Right renal pelvis (tissue), 4 donors: ENCODE results near the gene CAPRIN2. TPM values are rescaled to one million over a fixed set of nuclear protein-coding genes. Genes with fewer than 3 reads are reported as not detected.

Experiments used
- DNase-seq, 4 donors: peaks; one replicate each; pipeline ENCODE4 v3.0.0-alpha.2; 2013; ENCODE audit warnings: low read depth in 4 of 4, low spot score in 3 of 4, missing footprints in 1 of 4
- polyA plus RNA-seq, 4 donors: library from polyadenylated mRNA; unstranded; fragments of 120-200 nt; gene quantifications; one replicate each; pipeline ENCODE4 v1.2.1, GENCODE V29; 2013; ENCODE audit not compliant: insufficient read length in 4 of 4

The CAPRIN2 gene
- polyA plus RNA-seq, 4 donors, result 32.3 to 42.8 (median 36.5) TPM

DNA sequence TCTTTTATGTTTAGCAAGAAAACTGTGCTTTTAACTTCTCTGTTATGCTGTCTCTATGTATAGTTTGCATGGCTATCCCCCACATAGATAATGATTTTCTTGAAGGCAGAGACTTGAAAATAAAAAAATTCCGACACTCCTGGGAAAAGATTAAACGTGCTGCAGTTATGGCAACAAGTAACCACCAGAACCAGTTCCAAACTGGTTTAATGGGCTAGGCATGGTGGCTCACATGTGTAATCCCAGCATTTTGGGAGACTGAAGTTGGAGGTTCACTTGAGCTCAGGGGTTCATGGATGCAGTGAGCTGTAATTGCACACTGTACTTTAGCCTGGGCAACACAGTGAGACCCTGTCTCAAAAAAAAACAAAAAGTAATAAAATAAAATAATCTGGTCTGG is 15.1 kb upstream of the CAPRIN2 start:
- DNase-seq, result no peak

- DNase-seq, result no peak
These were observed 9.5 kb upstream of the CAPRIN2 start for GRCh38 chr12:30764251-30764650.

DNA sequence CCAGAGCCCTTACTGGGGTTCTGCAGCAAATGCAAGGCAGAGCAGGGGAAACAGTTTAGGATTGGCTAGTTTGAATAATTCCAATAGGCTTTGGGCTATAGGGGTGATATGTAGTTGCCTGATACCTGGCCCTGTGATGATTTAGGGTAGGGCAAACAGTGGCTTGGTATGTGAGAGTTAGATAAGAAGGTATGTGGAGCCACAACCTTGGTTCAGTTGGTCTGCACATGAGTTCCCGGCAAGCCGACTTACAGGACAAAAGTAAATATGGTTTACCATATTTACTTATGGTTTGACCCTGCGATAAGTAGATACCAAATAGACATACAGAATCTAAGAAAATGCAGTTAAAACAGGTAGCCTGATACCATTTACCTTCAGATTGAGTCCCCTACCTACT is 8.3 kb upstream of the CAPRIN2 start:
- DNase-seq, result no peak

- DNase-seq, result no peak
These were observed 7.0 kb upstream of the CAPRIN2 start for GRCh38 chr12:30761730-30762129.

DNA sequence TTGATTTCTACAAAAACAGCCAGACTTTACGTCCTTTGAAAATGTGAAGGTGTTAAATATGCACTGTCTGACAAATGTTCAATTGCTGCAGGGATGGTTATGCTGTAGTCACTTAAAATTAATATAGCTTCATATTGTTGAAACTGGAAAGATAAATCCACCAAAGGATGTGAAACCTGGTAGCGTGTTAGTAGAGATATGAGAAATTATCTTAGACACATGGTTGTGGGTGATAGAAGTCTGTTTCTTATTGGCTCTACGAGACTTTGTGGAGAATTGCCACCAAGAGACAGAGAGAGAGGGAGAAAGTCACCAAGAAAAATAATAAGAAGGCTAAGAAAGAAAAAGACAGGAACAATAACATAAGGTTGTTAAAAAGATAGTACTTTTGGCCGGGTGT is 2.6 kb upstream of the CAPRIN2 start:
- no peak for DNase-seq

DNA sequence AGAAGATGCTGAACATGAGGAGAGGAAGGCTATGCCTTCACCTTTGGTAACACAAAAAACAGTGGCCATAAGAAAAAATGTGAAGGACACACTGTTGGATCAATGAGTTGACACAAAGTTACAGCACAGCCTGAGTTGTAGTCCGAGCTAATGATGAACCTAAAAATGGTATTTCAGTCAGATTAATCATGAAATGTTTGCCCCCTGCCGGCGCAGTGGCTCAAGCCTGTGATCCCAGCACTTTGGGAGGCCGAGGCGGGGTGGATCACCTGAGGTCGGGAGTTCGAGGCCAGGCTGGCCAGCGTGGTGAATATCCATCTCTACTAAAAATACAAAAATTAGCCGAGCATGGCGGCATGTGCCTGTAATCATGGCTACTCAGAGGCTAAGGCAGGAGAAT is 1.3 kb upstream of the CAPRIN2 start:
- DNase-seq, result no peak

DNA sequence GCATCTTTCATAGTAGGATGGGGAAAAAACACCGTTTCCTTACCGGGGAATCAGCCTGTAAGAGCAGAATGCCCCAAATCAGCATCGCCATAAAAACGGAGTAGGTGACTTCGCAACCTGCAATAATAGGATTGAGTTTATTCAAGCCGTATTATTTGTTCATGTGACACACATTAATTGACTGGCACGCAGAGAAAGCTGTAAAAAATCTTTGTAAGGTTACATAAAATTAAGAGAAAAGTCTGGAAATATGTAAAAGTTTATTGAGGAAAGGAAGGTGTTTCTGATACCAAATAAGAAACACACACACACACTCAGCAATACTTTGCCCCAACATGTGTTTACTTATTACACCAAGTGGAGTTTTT is 628 bp upstream of the CAPRIN2 start:
- DNase-seq, result no peak

- DNase-seq, result peak in 2 of 4 donors; percentile 20 to 28
These were observed 385 bp downstream of the CAPRIN2 start for GRCh38 chr12:30754383-30754749.

DNA sequence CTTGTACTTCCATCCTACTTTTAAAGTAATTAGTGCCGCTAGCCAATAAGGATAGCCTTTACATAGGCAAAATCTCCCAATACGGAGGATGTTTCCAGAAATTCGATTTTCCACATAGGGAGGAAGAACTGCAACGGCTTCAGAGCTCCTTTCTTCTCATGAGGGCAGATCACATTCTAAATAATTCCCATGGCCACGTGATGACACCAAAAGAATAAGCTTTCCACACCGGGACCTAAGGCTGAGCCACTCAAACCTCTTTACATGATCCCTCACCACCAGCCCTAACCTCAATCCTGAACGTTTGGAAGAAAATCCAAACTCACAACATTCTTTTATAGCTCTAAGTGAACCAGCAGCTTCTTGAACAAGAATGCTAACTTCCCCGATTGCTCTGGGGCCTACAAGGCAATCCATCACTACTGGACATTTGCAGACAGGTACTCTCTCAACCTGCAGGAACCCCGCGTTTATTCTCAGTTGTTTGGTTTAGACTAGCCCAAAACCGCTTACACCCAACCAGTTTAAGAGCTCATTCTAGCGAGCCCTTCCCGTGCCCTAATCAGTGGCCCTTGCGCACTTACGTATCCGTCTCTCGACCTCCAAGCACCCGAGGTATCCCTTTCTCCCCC is 884 bp downstream of the CAPRIN2 start:
- DNase-seq, result peak in 3 of 4 donors; percentile 10 to 28 (median 20)

- DNase-seq, result peak in 1 of 4 donors; percentile 4
These were observed 1.5 kb downstream of the CAPRIN2 start for GRCh38 chr12:30753233-30753632.

DNA sequence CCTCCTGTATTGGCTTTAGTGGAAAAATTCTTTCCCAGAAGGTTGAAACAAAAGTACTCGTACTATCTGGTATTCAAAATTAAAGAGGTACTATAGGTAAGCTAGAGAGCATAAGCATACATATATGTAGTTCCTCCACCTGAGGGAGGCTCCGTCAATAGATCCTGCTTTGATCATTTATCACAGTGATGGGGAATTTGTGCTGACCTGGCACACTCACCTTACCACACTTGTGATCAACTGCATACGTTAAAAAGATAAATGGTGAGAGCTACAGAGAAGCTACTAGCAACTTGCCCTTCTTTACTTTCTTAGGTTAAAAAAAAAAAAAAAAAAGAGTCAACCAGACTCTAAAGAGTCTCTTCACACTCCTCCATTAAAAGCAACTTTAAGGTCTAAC is 2.5 kb downstream of the CAPRIN2 start:
- DNase-seq, result no peak

DNA sequence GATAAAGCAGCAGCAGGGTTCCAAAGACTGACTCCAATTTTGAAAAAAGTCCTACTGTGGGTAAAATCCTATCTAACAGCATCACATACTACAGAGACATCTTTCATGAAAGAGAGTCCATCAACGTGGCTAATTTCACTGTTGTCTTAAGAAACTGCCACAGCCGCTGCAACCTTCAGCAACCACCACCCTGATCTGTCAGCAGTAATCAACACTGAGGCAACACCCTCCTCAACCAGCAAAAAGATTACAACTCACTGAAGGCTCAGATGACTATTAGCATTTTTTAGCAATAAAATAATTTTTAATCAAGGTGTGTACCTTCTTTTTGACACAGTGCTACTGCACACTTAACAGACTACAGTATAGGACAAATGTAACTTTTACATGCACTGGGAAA is 6.6 kb downstream of the CAPRIN2 start:
- DNase-seq, result no peak

- no peak for DNase-seq
These were observed 8.6 kb downstream of the CAPRIN2 start for GRCh38 chr12:30746190-30746589.

DNA sequence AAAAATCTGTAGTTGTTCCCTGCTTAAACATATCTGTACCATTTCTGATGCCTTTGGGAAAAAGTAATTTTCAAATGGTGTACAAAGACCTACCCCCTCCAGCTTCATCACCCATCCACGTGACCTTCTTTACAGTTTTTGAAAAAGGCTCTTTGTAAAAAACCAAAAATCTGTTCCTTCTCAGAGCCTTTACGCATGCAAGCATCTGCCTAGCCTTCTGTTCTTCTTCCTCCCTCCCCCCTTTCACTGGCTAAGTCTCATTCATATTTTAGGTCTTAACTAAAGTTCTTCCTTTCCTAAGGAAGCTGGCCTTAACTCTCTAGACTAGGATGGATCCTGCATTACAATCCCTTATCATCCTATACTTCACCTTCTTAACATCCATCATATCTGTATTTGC is 10.4 kb downstream of the CAPRIN2 start:
- DNase-seq, result no peak

DNA sequence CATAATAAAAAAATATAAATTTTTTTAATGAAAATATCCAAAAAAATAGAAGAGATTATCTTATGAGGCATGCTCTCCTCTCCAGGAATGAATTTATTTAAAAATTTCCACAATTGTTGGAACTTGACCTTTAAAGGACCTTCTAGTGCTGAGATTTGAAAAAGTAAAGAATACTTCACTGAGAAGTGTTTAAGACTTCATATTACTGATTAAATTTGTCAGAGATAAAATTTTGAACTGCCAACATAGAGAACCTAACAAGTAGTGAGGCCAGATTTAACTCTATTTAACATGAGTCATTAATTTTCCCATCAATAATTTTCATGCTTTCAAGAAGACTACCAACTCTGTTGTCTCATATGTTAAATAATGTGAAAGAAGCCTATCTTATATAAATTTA is 14.5 kb downstream of the CAPRIN2 start:
- no peak for DNase-seq

DNA sequence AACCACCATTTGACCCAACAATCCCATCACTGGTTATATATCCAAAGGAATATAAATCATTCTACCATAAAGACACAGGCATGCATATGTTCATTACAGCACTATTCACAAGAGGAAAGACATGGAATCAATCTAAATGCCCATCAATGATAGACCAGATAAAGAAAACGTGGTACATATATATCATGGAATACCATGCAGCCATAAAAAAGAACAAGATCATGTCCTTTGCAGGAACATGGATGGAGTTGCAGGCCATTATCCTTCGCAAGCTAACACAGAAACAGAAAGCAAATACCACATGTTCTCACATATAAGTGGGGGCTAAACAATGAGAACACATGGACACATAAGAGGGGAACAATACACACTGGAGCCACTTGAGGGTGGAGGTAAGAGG is 15.7 kb downstream of the CAPRIN2 start:
- DNase-seq, result no peak

GRCh38 chr12:30732954-30733637 is 21.7 kb downstream of the CAPRIN2 start:
- no peak for DNase-seq

GRCh38 chr12:30730011-30730410 is 24.7 kb downstream of the CAPRIN2 start:
- no peak for DNase-seq

- no peak for DNase-seq
These were observed 25.2 kb downstream of the CAPRIN2 start for GRCh38 chr12:30729547-30729946.

DNA sequence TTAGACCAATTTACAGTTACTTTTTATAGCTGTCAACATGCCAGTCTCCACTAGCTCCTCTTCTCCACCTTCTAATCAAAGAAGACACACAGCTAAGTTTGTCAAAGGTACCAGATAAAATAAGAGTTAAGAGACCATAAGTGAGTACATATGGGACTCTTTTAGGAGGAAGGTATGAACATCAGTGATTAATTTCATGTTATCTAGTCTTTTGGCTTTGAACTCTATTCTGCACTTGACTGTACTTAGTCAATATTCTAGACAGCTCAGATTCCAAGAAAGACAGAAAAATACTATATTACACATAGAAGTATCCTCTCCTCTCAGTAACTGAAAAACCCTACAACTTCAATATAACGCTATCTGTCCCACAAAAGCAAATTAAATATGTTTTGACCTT is 28.1 kb downstream of the CAPRIN2 start:
- no peak for DNase-seq

DNA sequence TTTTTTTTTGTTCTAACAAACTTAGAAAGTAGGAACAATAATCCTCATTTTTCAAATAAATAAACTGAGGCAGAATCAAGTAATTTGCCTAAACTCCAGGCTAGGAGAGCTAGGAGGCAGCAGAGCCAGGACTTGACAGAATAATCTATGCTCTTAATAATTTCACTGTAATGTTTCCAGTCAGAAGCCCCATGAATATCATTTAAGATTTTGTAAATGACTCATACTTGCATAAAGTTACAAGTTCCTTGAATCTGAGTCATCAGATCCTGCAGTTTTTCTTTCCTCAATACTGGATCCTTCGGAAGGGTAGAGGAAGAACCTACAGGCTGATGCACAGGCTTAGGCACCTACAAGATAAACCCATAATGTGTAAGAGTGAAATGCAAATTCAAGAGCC is 29.0 kb downstream of the CAPRIN2 start:
- DNase-seq, result no peak

- no peak for DNase-seq
These were observed 35.7 kb downstream of the CAPRIN2 start for GRCh38 chr12:30719060-30719459.
